Activated T-cell treated with anti-CD3 and anti-CD28 coated beads, Interleukin-2, amount 50 U/mL, for 72 hours (primary cell): ENCODE data around the gene TRIM45. TPM values are rescaled to one million over a fixed set of nuclear protein-coding genes. Genes with fewer than 3 reads are reported as not detected.

Experiments used
- ATAC-seq, 2 donors: fragments of 150-1000 bp; cut with Tn5 transposase; replicated peaks in 1 of 2; 2 replicates each; pipeline ENCODE4 v1.10.0; 2021; ENCODE audit warnings: moderate library complexity in 2 of 2, mild to moderate bottlenecking in 1 of 2
- DNase-seq, 2 donors: peaks; one replicate each; pipeline ENCODE4 v3.0.0; 2021 to 2022; ENCODE audit warnings: mixed read lengths in 1 of 2
- H3K27ac Mint-ChIP-seq: one replicate; pipeline ENCODE4 v1.8.0; 2022; ENCODE audit warnings: mild to moderate bottlenecking, moderate library complexity, mixed read lengths
- H3K27me3 Mint-ChIP-seq: one replicate; pipeline ENCODE4 v1.8.0; 2022; ENCODE audit warnings: low read depth, mixed read lengths
- H3K36me3 Mint-ChIP-seq, 2 donors: one replicate each; pipeline ENCODE4 v1.8.0; 2022; ENCODE audit warnings: mixed read lengths in 2 of 2, mild to moderate bottlenecking in 1 of 2; ENCODE audit not compliant: insufficient read depth in 2 of 2
- H3K4me1 Mint-ChIP-seq: one replicate; pipeline ENCODE4 v1.8.0; 2022; ENCODE audit warnings: low read depth, mixed read lengths
- H3K4me3 Mint-ChIP-seq, 2 donors: one replicate each; pipeline ENCODE4 v1.8.0; 2022; ENCODE audit warnings: mild to moderate bottlenecking in 2 of 2, mixed read lengths in 2 of 2, moderate library complexity in 2 of 2
- H3K9me3 Mint-ChIP-seq, 2 donors: one replicate each; pipeline ENCODE4 v1.8.0; 2022; ENCODE audit warnings: mixed read lengths in 2 of 2
- total RNA-seq, 2 donors: library from RNA; stranded (reverse); gene quantifications; one replicate each; pipeline ENCODE4 v1.2.3, GENCODE V29; 2022

TRIM45 gene
- total RNA-seq, 2 donors from 2014 or later, result 0.30 to 0.34 TPM

GRCh38 chr1:117084231-117084630 is 37.3 kb downstream of the TRIM45 start:
- no peaks in the 10 kb centered on the region for H3K27me3 Mint-ChIP-seq
- peaks cover 32% of the 10 kb centered on the region for H3K4me1 Mint-ChIP-seq
- no peak for DNase-seq
- no peaks in the 10 kb centered on the region for H3K9me3 Mint-ChIP-seq
- H3K4me3 Mint-ChIP-seq, result no peak overlapping the region
- no peak overlapping the region for H3K27ac Mint-ChIP-seq
- no peak for ATAC-seq
- H3K36me3 Mint-ChIP-seq, result peaks cover 24 to 44% of the 10 kb centered on the region in 2 donors

GRCh38 chr1:117079737-117080136 is 41.8 kb downstream of the TRIM45 start:
- Mint-ChIP-seq H3K27me3 (no peaks in the 10 kb centered on the region), H3K4me1 (peaks cover 62% of the 10 kb centered on the region), H3K36me3 (peaks cover 36 to 66% of the 10 kb centered on the region in 2 donors), H3K27ac (no peak overlapping the region), H3K9me3 (no peaks in the 10 kb centered on the region), H3K4me3 (no peak overlapping the region)
- DNase-seq (no peak), ATAC-seq (no peak)

- Mint-ChIP-seq H3K36me3 (peaks cover 34 to 74% of the 10 kb centered on the region in 2 donors), H3K4me3 (peak overlapping the region in 1 of 2 donors; percentile 37), H3K27ac (peak overlapping the region; percentile 70), H3K27me3 (no peaks in the 10 kb centered on the region), H3K4me1 (peaks cover 45% of the 10 kb centered on the region), H3K9me3 (no peaks in the 10 kb centered on the region)
- peak; percentile 68 to 75 for DNase-seq
- peak; percentile 99 for ATAC-seq
Measured at GRCh38 chr1:117077267-117077666, 44.3 kb downstream of the TRIM45 start.

- H3K27ac Mint-ChIP-seq, result peak overlapping the region; percentile 4
- ATAC-seq (peak; percentile 35 to 55), DNase-seq (peak; percentile 26 to 55)
- peaks cover 36 to 70% of the 10 kb centered on the region in 2 donors for H3K36me3 Mint-ChIP-seq
- H3K4me3 Mint-ChIP-seq, result peak overlapping the region; percentile 43 to 61
- peaks cover 39% of the 10 kb centered on the region for H3K4me1 Mint-ChIP-seq
- H3K9me3 Mint-ChIP-seq, result no peaks in the 10 kb centered on the region
- H3K27me3 Mint-ChIP-seq, result no peaks in the 10 kb centered on the region
Measured at GRCh38 chr1:117076648-117077047, 44.9 kb downstream of the TRIM45 start.

- peak; percentile 74 to 88 for ATAC-seq
- Mint-ChIP-seq H3K4me1 (peaks cover 37% of the 10 kb centered on the region), H3K27me3 (no peaks in the 10 kb centered on the region), H3K36me3 (peaks cover 19 to 45% of the 10 kb centered on the region in 2 donors), H3K4me3 (peak overlapping the region in 1 of 2 donors; percentile 64), H3K27ac (no peak overlapping the region), H3K9me3 (no peaks in the 10 kb centered on the region)
- DNase-seq, result no peak
Measured at GRCh38 chr1:117070124-117070523, 51.4 kb downstream of the TRIM45 start.

- Mint-ChIP-seq H3K4me1 (peaks cover 36% of the 10 kb centered on the region), H3K9me3 (no peaks in the 10 kb centered on the region), H3K27me3 (no peaks in the 10 kb centered on the region), H3K27ac (no peak overlapping the region), H3K36me3 (peaks cover 15 to 46% of the 10 kb centered on the region in 2 donors), H3K4me3 (peak overlapping the region in 1 of 2 donors; percentile 25)
- no peak for DNase-seq
- ATAC-seq, result no peak
Measured at GRCh38 chr1:117069220-117069844, 52.2 kb downstream of the TRIM45 start.

- Mint-ChIP-seq H3K27ac (no peak overlapping the region), H3K27me3 (no peaks in the 10 kb centered on the region), H3K4me3 (no peak overlapping the region), H3K4me1 (peaks cover 44% of the 10 kb centered on the region), H3K36me3 (peaks cover 15 to 43% of the 10 kb centered on the region in 2 donors), H3K9me3 (no peaks in the 10 kb centered on the region)
- DNase-seq, result no peak
- no peak for ATAC-seq
Measured at GRCh38 chr1:117068580-117068979, 53.0 kb downstream of the TRIM45 start.

- H3K36me3 Mint-ChIP-seq, result peaks cover 18 to 45% of the 10 kb centered on the region in 2 donors
- peak; percentile 52 to 60 for DNase-seq
- no peak overlapping the region for H3K4me3 Mint-ChIP-seq
Measured at GRCh38 chr1:117067533-117068370, 53.8 kb downstream of the TRIM45 start.

GRCh38 chr1:117066367-117066766 is 55.2 kb downstream of the TRIM45 start:
- ATAC-seq (no peak), DNase-seq (no peak)
- Mint-ChIP-seq H3K27me3 (no peaks in the 10 kb centered on the region), H3K4me1 (peaks cover 66% of the 10 kb centered on the region), H3K36me3 (peaks cover 20 to 49% of the 10 kb centered on the region in 2 donors), H3K4me3 (no peak overlapping the region), H3K9me3 (no peaks in the 10 kb centered on the region), H3K27ac (no peak overlapping the region)

More at GRCh38 chr1:117067533-117068370, 53.8 kb downstream of the TRIM45 start:
- Mint-ChIP-seq H3K27me3 (no peaks in the 10 kb centered on the region), H3K9me3 (no peaks in the 10 kb centered on the region), H3K27ac (no peak overlapping the region), H3K4me1 (peaks cover 52% of the 10 kb centered on the region)
- peak; percentile 71 to 80 for ATAC-seq

- peak; percentile 28 to 38 for ATAC-seq
- Mint-ChIP-seq H3K4me1 (peaks cover 66% of the 10 kb centered on the region), H3K4me3 (no peak overlapping the region), H3K36me3 (peaks cover 10 to 38% of the 10 kb centered on the region in 2 donors), H3K27ac (peak overlapping the region; percentile 12), H3K9me3 (no peaks in the 10 kb centered on the region), H3K27me3 (no peaks in the 10 kb centered on the region)
- DNase-seq, result peak; percentile 52 to 54
Measured at GRCh38 chr1:117061986-117062415, 59.5 kb downstream of the TRIM45 start.

Other genes with a start within 250 kb of the TRIM45 start
- 10 to 100 TPM; 14.0 to 14.8 TPM for gene PTGFRN, start 211.8 kb downstream of the TRIM45 start, total RNA-seq
- 1 to 10 TPM; 2.0 to 3.0 TPM for gene CD101, start 120.0 kb downstream of the TRIM45 start, total RNA-seq
- 100 to 1,000 TPM; 104 to 107 TPM for gene TTF2, start 61.4 kb downstream of the TRIM45 start, total RNA-seq
- not detected for gene VTCN1, start 89.2 kb upstream of the TRIM45 start, total RNA-seq
- gene MAN1A2, start 245.7 kb upstream of the TRIM45 start, total RNA-seq, result 10 to 100 TPM; 27.6 to 29.1 TPM